ENCODE results near the gene NEAT1.

GRCh38 chr11:65416841-65417701 lies 5.5 kb upstream of the NEAT1 start:
- TF ChIP-seq REST (IDR thresholded peaks at IDR 0.05; ENCODE audit: insufficient read depth in 1 of 2, low read depth in 2 of 2, low read length in 2 of 2): no peak
- no peak for TF ChIP-seq TAF1 (IDR thresholded peaks at IDR 0.05; ENCODE audit: borderline replicate concordance, insufficient read depth, low read length)
- no peak for TF ChIP-seq POLR2AphosphoS5 (IDR thresholded peaks at IDR 0.05; ENCODE audit: low read depth, low read length)
- TF ChIP-seq SIN3A (IDR thresholded peaks at IDR 0.05; ENCODE audit: borderline replicate concordance, insufficient read depth, low read length): no peak
- no peak for TF ChIP-seq FOXP2 (optimal IDR thresholded peaks at IDR 0.05; ENCODE audit: borderline replicate concordance, extremely low read depth, extremely low read length, insufficient read depth)
